MM.1S (cell line): ENCODE measurements around the gene PLXNA4.
A peak's percentile ranks its signal among the peaks of the same experiment; 100 is the strongest.

Experiments
- DNase-seq: peaks from one replicate; pipeline ENCODE4 v3.0.0-alpha.2; 2015
- H2AFZ ChIP-seq: fragments of 300-600 bp; sonication (generic); 2 replicates; pipeline ENCODE4 v1.6.0; 2016; ENCODE audit warnings: antibody characterized with exemption, low read length
- H3F3A ChIP-seq: fragments of 300-600 bp; sonication (generic); 2 replicates; pipeline ENCODE4 v1.6.1; 2016; ENCODE audit warnings: mild to moderate bottlenecking, antibody characterized with exemption, low read length, moderate library complexity, mixed read lengths; ENCODE audit not compliant: insufficient read depth
- H3K27ac ChIP-seq: fragments of 300-600 bp; sonication (generic); 2 replicates; pipeline ENCODE4 v1.5.1; 2016; ENCODE audit warnings: mild to moderate bottlenecking, low read length
- H3K27me3 ChIP-seq: fragments of 300-600 bp; sonication (generic); replicated peaks from 2 replicates; pipeline ENCODE4 v1.6.0; 2016; ENCODE audit warnings: low read length; ENCODE audit not compliant: insufficient read depth
- H3K36me3 ChIP-seq: fragments of 300-600 bp; sonication (generic); replicated peaks from 2 replicates; pipeline ENCODE4 v1.6.1; 2016; ENCODE audit warnings: mild to moderate bottlenecking, low read length, mixed read lengths; ENCODE audit not compliant: insufficient read depth
- H3K4me1 ChIP-seq: fragments of 300-600 bp; sonication (generic); 2 replicates; pipeline ENCODE4 v1.6.1; 2016; ENCODE audit warnings: low read length, mixed read lengths
- H3K4me2 ChIP-seq: fragments of 300-600 bp; sonication (generic); 2 replicates; pipeline ENCODE4 v1.6.0; 2016; ENCODE audit warnings: low read depth, low read length
- H3K4me3 ChIP-seq: fragments of 300-600 bp; sonication (generic); 2 replicates; pipeline ENCODE4 v1.5.1; 2016; ENCODE audit warnings: low read length, mixed read lengths
- H3K79me2 ChIP-seq: fragments of 300-600 bp; sonication (generic); 2 replicates; pipeline ENCODE4 v1.6.1; 2016; ENCODE audit warnings: mixed run types, low read length, mixed read lengths
- H3K9ac ChIP-seq: fragments of 300-600 bp; sonication (generic); 2 replicates; pipeline ENCODE4 v1.6.1; 2016; ENCODE audit warnings: low read length, mixed read lengths
- H3K9me2 ChIP-seq: fragments of 300-600 bp; sonication (generic); replicated peaks from 2 replicates; pipeline ENCODE4 v1.6.1; 2016; ENCODE audit warnings: mild to moderate bottlenecking, low read length, mixed read lengths; ENCODE audit not compliant: insufficient read depth
- H3K9me3 ChIP-seq: fragments of 300-600 bp; sonication (generic); replicated peaks from 2 replicates; pipeline ENCODE4 v1.6.1; 2016; ENCODE audit warnings: mild to moderate bottlenecking, low read length, mixed read lengths; ENCODE audit not compliant: insufficient read depth
- H4K20me1 ChIP-seq: fragments of 300-600 bp; sonication (generic); 2 replicates; pipeline ENCODE4 v1.6.1; 2016; ENCODE audit warnings: mild to moderate bottlenecking, low read length, moderate library complexity, mixed read lengths; ENCODE audit not compliant: insufficient read depth
- CTCF ChIP-seq: fragments of 300-600 bp; sonication (generic); IDR thresholded peaks from 2 replicates; pipeline ENCODE4 v1.5.1; 2016; ENCODE audit warnings: antibody characterized with exemption, low read length, mixed read lengths
- EZH2 ChIP-seq: fragments of 300-600 bp; sonication (generic); optimal IDR thresholded peaks from 2 replicates; pipeline ENCODE3; 2017; ENCODE audit warnings: low read depth, mild to moderate bottlenecking, antibody characterized with exemption, low read length, mixed read lengths
- EZH2phosphoT487 ChIP-seq: fragments of 300-600 bp; sonication (generic); IDR thresholded peaks from 2 replicates; pipeline ENCODE4 v1.6.1; 2018; ENCODE audit warnings: antibody characterized with exemption, low read length

PLXNA4 gene

GRCh38 chr7:132581431-132581830 is 5.2 kb upstream of the PLXNA4 start:
- DNase-seq: no peak
- H4K20me1 ChIP-seq: no peaks in the 10 kb centered on the region
- no peak overlapping the region for H3K4me2 ChIP-seq
- H3K4me3 ChIP-seq: no peak overlapping the region
- H3K9me3 ChIP-seq: no peaks in the 10 kb centered on the region
- no peak overlapping the region for H3K27ac ChIP-seq
- H3K36me3 ChIP-seq: no peaks in the 10 kb centered on the region
- H3K9me2 ChIP-seq: no peaks in the 10 kb centered on the region
- H2AFZ ChIP-seq: no peak overlapping the region
- TF ChIP-seq EZH2 (no peak), CTCF (no peak), EZH2phosphoT487 (no peak)
- H3F3A ChIP-seq: no peaks in the 10 kb centered on the region
- no peaks in the 10 kb centered on the region for H3K79me2 ChIP-seq
- no peaks in the 10 kb centered on the region for H3K4me1 ChIP-seq
- H3K9ac ChIP-seq: no peak overlapping the region
- H3K27me3 ChIP-seq: peaks cover 13% of the 10 kb centered on the region

- Histone ChIP-seq H3K4me2 (no peak overlapping the region), H3K27ac (no peak overlapping the region), H3K27me3 (peaks cover 19% of the 10 kb centered on the region), H3K79me2 (no peaks in the 10 kb centered on the region), H2AFZ (no peak overlapping the region), H3K9me2 (no peaks in the 10 kb centered on the region), H3K4me1 (no peaks in the 10 kb centered on the region), H3K36me3 (no peaks in the 10 kb centered on the region), H3F3A (no peaks in the 10 kb centered on the region), H3K9ac (no peak overlapping the region), H3K9me3 (no peaks in the 10 kb centered on the region), H3K4me3 (no peak overlapping the region), H4K20me1 (no peaks in the 10 kb centered on the region)
- DNase-seq: peak; percentile 78
- TF ChIP-seq EZH2phosphoT487 (no peak), CTCF (peak; percentile 91)
Observed at GRCh38 chr7:132580717-132581285, 4.5 kb upstream of the PLXNA4 start.

GRCh38 chr7:132580277-132580676 is 4.0 kb upstream of the PLXNA4 start:
- Histone ChIP-seq H3K4me2 (no peak overlapping the region), H2AFZ (no peak overlapping the region), H4K20me1 (no peaks in the 10 kb centered on the region), H3K27ac (no peak overlapping the region), H3F3A (no peaks in the 10 kb centered on the region), H3K4me3 (no peak overlapping the region), H3K27me3 (peaks cover 24% of the 10 kb centered on the region), H3K79me2 (no peaks in the 10 kb centered on the region), H3K4me1 (no peaks in the 10 kb centered on the region), H3K9me3 (no peaks in the 10 kb centered on the region), H3K36me3 (no peaks in the 10 kb centered on the region), H3K9me2 (no peaks in the 10 kb centered on the region), H3K9ac (no peak overlapping the region)
- no peak for TF ChIP-seq EZH2phosphoT487
- TF ChIP-seq CTCF: no peak
- no peak for TF ChIP-seq EZH2
- DNase-seq: no peak
